PC-3 (cell line): ENCODE measurements around the gene MMD. TPM values are rescaled to one million over a fixed set of nuclear protein-coding genes. Genes with fewer than 3 reads are reported as not detected.

ENCODE experiments used
- ATAC-seq: fragments of 200-7000 bp; cut with Tn5 transposase; 2 replicates; pipeline ENCODE4 v1.9.1; 2020; ENCODE audit warnings: mild to moderate bottlenecking, moderate library complexity
- BruUV-seq: library from RNA; stranded (reverse); fragments of 400-500 nt; replicated peaks from 2 replicates; lab custom pipeline; 2021; lab: Mats Ljungman, UMichigan
- CTCF ChIA-PET: fragments of 300-600 bp; sonication (Branson Sonifier 250); formaldehyde crosslinking; loops from one replicate; lab custom pipeline; 2022; ENCODE audit warnings: antibody characterized with exemption; lab: Charles Lee
- POLR2A ChIA-PET: fragments of 300-600 bp; sonication (Branson Sonifier 250); formaldehyde crosslinking; loops from one replicate; lab custom pipeline; 2022; ENCODE audit warnings: antibody characterized with exemption; ENCODE audit not compliant: unreplicated experiment; lab: Charles Lee
- DNase-seq: peaks from one replicate; pipeline ENCODE4 v3.0.0-alpha.2; 2015
- H2AFZ ChIP-seq: fragments of 300-600 bp; sonication (generic); 2 replicates; pipeline ENCODE4 v1.6.0; 2016; ENCODE audit warnings: antibody characterized with exemption, low read length
- H3F3A ChIP-seq: fragments of 300-600 bp; sonication (generic); one replicate; pipeline ENCODE4 v1.6.0; 2017; ENCODE audit warnings: antibody characterized with exemption, low read length, control low read depth, mild to moderate bottlenecking; ENCODE audit not compliant: unreplicated experiment
- H3K27ac ChIP-seq: fragments of 300-600 bp; sonication (generic); 2 replicates; pipeline ENCODE4 v1.5.1; 2016; ENCODE audit warnings: mild to moderate bottlenecking, low read length
- H3K27me3 ChIP-seq: fragments of 300-600 bp; sonication (generic); 2 replicates; pipeline ENCODE4 v1.6.1; 2016; ENCODE audit warnings: low read length, mixed read lengths
- H3K36me3 ChIP-seq: fragments of 300-600 bp; sonication (generic); 2 replicates; pipeline ENCODE4 v1.6.1; 2016; ENCODE audit warnings: low read depth, mixed run types, low read length, mixed read lengths
- H3K4me1 ChIP-seq: fragments of 300-600 bp; sonication (generic); 2 replicates; pipeline ENCODE4 v1.5.1; 2016; ENCODE audit warnings: low read length; ENCODE audit not compliant: insufficient read depth
- H3K4me2 ChIP-seq: fragments of 300-600 bp; sonication (generic); 2 replicates; pipeline ENCODE4 v1.6.0; 2016; ENCODE audit warnings: low read length
- H3K4me3 ChIP-seq: fragments of 300-600 bp; sonication (generic); 2 replicates; pipeline ENCODE4 v1.5.1; 2016; ENCODE audit warnings: mild to moderate bottlenecking, low read length, mixed read lengths
- H3K79me2 ChIP-seq: fragments of 300-600 bp; sonication (generic); 2 replicates; pipeline ENCODE4 v1.6.1; 2017; ENCODE audit warnings: low read length, mixed read lengths
- H3K9ac ChIP-seq: fragments of 300-600 bp; sonication (generic); 2 replicates; pipeline ENCODE4 v1.6.0; 2016; ENCODE audit warnings: mild to moderate bottlenecking, low read length
- H3K9me2 ChIP-seq: fragments of 300-600 bp; sonication (generic); replicated peaks from 2 replicates; pipeline ENCODE4 v1.6.1; 2016; ENCODE audit warnings: mixed run types, low read length, mixed read lengths
- H3K9me3 ChIP-seq: fragments of 300-600 bp; sonication (generic); 2 replicates; pipeline ENCODE4 v1.6.1; 2016; ENCODE audit warnings: low read length, mixed read lengths
- H4K20me1 ChIP-seq: fragments of 300-600 bp; sonication (generic); 2 replicates; pipeline ENCODE4 v1.6.1; 2016; ENCODE audit warnings: low read length, mixed read lengths
- CTCF ChIP-seq: fragments of 300-600 bp; sonication (generic); conservative IDR thresholded peaks from 2 replicates; pipeline ENCODE4 v1.5.1; 2017; ENCODE audit warnings: antibody characterized with exemption, low read depth, mild to moderate bottlenecking, low read length
- EZH2 ChIP-seq: fragments of 300-600 bp; sonication (generic); IDR thresholded peaks from one replicate; pipeline ENCODE4 v1.6.1; 2017; ENCODE audit warnings: antibody characterized with exemption, mild to moderate bottlenecking, low read length; ENCODE audit not compliant: unreplicated experiment
- EZH2phosphoT487 ChIP-seq: fragments of 300-600 bp; sonication (generic); IDR thresholded peaks from 2 replicates; pipeline ENCODE4 v1.6.1; 2018; ENCODE audit warnings: mild to moderate bottlenecking, antibody characterized with exemption, low read length, borderline replicate concordance
- intact Hi-C: fragments of 100-400 bp; cut with micrococcal nuclease; formaldehyde crosslinking; loops from 2 replicates; pipeline ENCODE4 v1.9.0; 2023
- total RNA-seq: library from RNA; depleted of rRNA; stranded (reverse); fragments of >200 nt; gene quantifications from 2 replicates; pipeline ENCODE4 v1.2.3, GENCODE V29; 2014

Gene MMD
- total RNA-seq, 1 experiment from 2014 or later, result 24.1 TPM

GRCh38 chr17:55420776-55421178, 858 bp downstream of the MMD start:
- Histone ChIP-seq H3K9ac (peak overlapping the region; percentile 85), H3K4me3 (peak overlapping the region; percentile 92), H3K4me2 (peak overlapping the region; percentile 99), H3K9me3 (no peaks in the 10 kb centered on the region), H3F3A (no peaks in the 10 kb centered on the region), H3K4me1 (peaks cover 13% of the 10 kb centered on the region), H3K9me2 (no peaks in the 10 kb centered on the region), H3K36me3 (no peaks in the 10 kb centered on the region), H3K27me3 (peaks cover 14% of the 10 kb centered on the region), H3K27ac (no peak overlapping the region), H4K20me1 (no peaks in the 10 kb centered on the region), H2AFZ (peak overlapping the region; percentile 98), H3K79me2 (peaks cover 23% of the 10 kb centered on the region)
- intact Hi-C loops, result loop anchor here (1.0 to 5.0 kb wide), 2 partner anchors 13 to 37 kb away; no protein-coding TSS in a partner anchor
- peak; percentile 48 for DNase-seq
- no TSS peak for BruUV-seq
- peak; percentile 9; the same call in 1 of the 2 replicates for ATAC-seq
- POLR2A ChIA-PET, result no interaction called here
- CTCF ChIA-PET, result interaction anchor here (0.9 kb wide), 1 partner anchor 12 kb away, joined by 3 read pairs; no protein-coding TSS in a partner anchor
- no peak for TF ChIP-seq EZH2phosphoT487
- TF ChIP-seq EZH2, result no peak
- 0 out of 2 replicates have a peak, but pooled peaks have one; percentile 15 for TF ChIP-seq CTCF

- BruUV-seq, result no TSS peak
- Histone ChIP-seq H3K4me1 (peaks cover 13% of the 10 kb centered on the region), H3K27ac (no peak overlapping the region), H3K4me2 (peak overlapping the region; percentile 99), H3K9me3 (no peaks in the 10 kb centered on the region), H2AFZ (peak overlapping the region; percentile 98), H3K4me3 (peak overlapping the region; percentile 92), H3F3A (no peaks in the 10 kb centered on the region), H3K36me3 (no peaks in the 10 kb centered on the region), H3K27me3 (peaks cover 12% of the 10 kb centered on the region), H3K79me2 (peaks cover 23% of the 10 kb centered on the region), H3K9ac (peak overlapping the region; percentile 85), H4K20me1 (no peaks in the 10 kb centered on the region), H3K9me2 (no peaks in the 10 kb centered on the region)
- CTCF ChIA-PET, result no interaction called here
- no peak for TF ChIP-seq EZH2phosphoT487
- no peak for TF ChIP-seq EZH2
- TF ChIP-seq CTCF, result no peak
- POLR2A ChIA-PET, result no interaction called here
- intact Hi-C loops, result loop anchor here (1.0 to 5.0 kb wide), 2 partner anchors 13 to 37 kb away; no protein-coding TSS in a partner anchor
- DNase-seq (no peak), ATAC-seq (no peak)
Measured at GRCh38 chr17:55420067-55420775, 1.4 kb downstream of the MMD start.
